K562 (cell line): ENCODE measurements around the gene PLEKHH2. TPM values are rescaled to one million over a fixed set of nuclear protein-coding genes. Genes with fewer than 3 reads are reported as not detected.

Source experiments
- BACH1 ChIP-seq: fragments of 200-800 bp; sonication (Bioruptor generic); IDR thresholded peaks from 2 replicates; pipeline ENCODE4 v1.6.1; 2016; ENCODE audit warnings: missing genetic modification characterization, missing compliant biosample characterization
- CSDE1 ChIP-seq, 2 experiments: fragments of 450-650 bp; IDR thresholded peaks; 2 replicates each; pipeline ENCODE4 v1.6.1; 2016; ENCODE audit warnings: mild to moderate bottlenecking in 1 of 2
- FOXO4 ChIP-seq: fragments of 450-650 bp; formaldehyde crosslinking; IDR thresholded peaks from 2 replicates; pipeline ENCODE4 v1.4.0; 2020; ENCODE audit warnings: mild to moderate bottlenecking, moderate library complexity
- GABPA ChIP-seq: fragments of 200-800 bp; sonication (Bioruptor generic); conservative IDR thresholded peaks from 2 replicates; pipeline ENCODE4 v1.6.1; 2016; ENCODE audit warnings: low read depth, missing genetic modification characterization, missing compliant biosample characterization
- KLF1 ChIP-seq: fragments of 450-650 bp; IDR thresholded peaks from 2 replicates; pipeline ENCODE4 v1.6.1; 2016; ENCODE audit warnings: missing genetic modification characterization, missing compliant biosample characterization
- MLLT1 ChIP-seq, 2 experiments: fragments of 450-650 bp; IDR thresholded peaks; 2 replicates each; pipeline ENCODE4 v1.6.1; 2016
- NFYB ChIP-seq: IDR thresholded peaks from 2 replicates; pipeline ENCODE4 v1.6.1; 2011; ENCODE audit warnings: mild to moderate bottlenecking, moderate library complexity; ENCODE audit not compliant: insufficient read length; ENCODE audit errors: extremely low read depth
- NR2C1 ChIP-seq, 2 experiments: fragments of 450-650 bp; IDR thresholded peaks; 2 replicates each; pipeline ENCODE4 v1.6.1; 2017; ENCODE audit warnings: mild to moderate bottlenecking in 2 of 2, antibody characterized with exemption in 1 of 2, inconsistent platforms in 1 of 2, missing compliant biosample characterization in 1 of 2, missing genetic modification characterization in 1 of 2
- PHB2 ChIP-seq: fragments of 450-650 bp; IDR thresholded peaks from 2 replicates; pipeline ENCODE4 v1.6.1; 2017; ENCODE audit warnings: low read depth
- PKNOX1 ChIP-seq: fragments of 450-650 bp; IDR thresholded peaks from 2 replicates; pipeline ENCODE4 v1.6.1; 2016
- WHSC1 ChIP-seq: IDR thresholded peaks from one replicate; pipeline ENCODE4 v1.6.1; 2012; ENCODE audit warnings: low read length, control low read depth, inconsistent platforms
- ZBTB33 ChIP-seq: sonication (generic); formaldehyde crosslinking; IDR thresholded peaks from 2 replicates; pipeline ENCODE4 v1.8.1; 2023; ENCODE audit warnings: mild to moderate bottlenecking, missing genetic modification reagents
- ZNF280A ChIP-seq: fragments of 450-650 bp; IDR thresholded peaks from 2 replicates; pipeline ENCODE4 v1.6.1; 2018; ENCODE audit warnings: mild to moderate bottlenecking, low read depth; ENCODE audit not compliant: partially characterized antibody
- ZZZ3 ChIP-seq: fragments of 450-650 bp; IDR thresholded peaks from 2 replicates; pipeline ENCODE4 v1.6.1; 2016; ENCODE audit warnings: antibody characterized with exemption, mild to moderate bottlenecking, moderate library complexity
- polyA plus RNA-seq, 8 experiments: library from polyadenylated mRNA; depleted of rRNA in 4 of 8; stranded (reverse) in 5 of 8; unstranded in 3 of 8; fragments of >200 nt; fragmentation: Nextera tagmentation in 2 of 8; fragmentation: Illumina TruSeq in 1 of 8; extraction: Ambion mirVana in 2 of 8; extraction: Trizol in 1 of 8; gene quantifications; 2 replicates each; pipeline versions ENCODE4 v1.2.1 to v1.2.3, GENCODE V29; 2011 to 2014; ENCODE audit warnings: inconsistent platforms in 1 of 8, missing spikeins in 1 of 8
- total RNA-seq, 7 experiments: library from RNA; depleted of rRNA in 6 of 7; stranded (reverse); fragments of >200 nt in 6 of 7; fragmentation: Illumina TruSeq in 2 of 7; extraction: Trizol in 2 of 7; gene quantifications; 2 replicates each; pipeline versions ENCODE4 v1.2.1 to v1.2.3, GENCODE V29; 2011 to 2021; ENCODE audit warnings: low replicate concordance in 1 of 7

PLEKHH2 gene
- total and polyA plus RNA-seq, 9 of the 15 experiments (the other 6 are each of a cell fraction or from before 2014, with no cell fraction given): 0.77 to 13.5 (median 2.7) TPM

- TF ChIP-seq NFYB (no peak), WHSC1 (no peak), KLF1 (tag) (no peak), ZNF280A (no peak), NR2C1 (IDR thresholded peaks at IDR 0.05) (0 out of 2 replicates have a peak, but pooled peaks have one; percentile 14), NR2C1 (tag; IDR thresholded peaks at IDR 0.05) (peak; percentile 63), CSDE1 (IDR thresholded peaks at IDR 0.05) (no peak), ZBTB33 (CRISPR knock-in tag) (no peak), BACH1 (tag) (peak; percentile 65; the same call in 1 of the 2 replicates), MLLT1 (IDR thresholded peaks at IDR 0.05) (peak in 1 of 2 experiments; percentile 95; a peak in 2 of 4 replicates), PHB2 (peak; percentile 96), PKNOX1 (peak; percentile 64), ZZZ3 (no peak), FOXO4 (CRISPR knock-in tag) (no peak), GABPA (tag) (0 out of 2 replicates have a peak, but pooled peaks have one; percentile 12)
Observed at GRCh38 chr2:43724728-43725526, 87.9 kb downstream of the PLEKHH2 start (continued).
